DOHH2 (cell line): ENCODE results near the gene CNOT4.
"Not testable (repeated sequence)": the region's sequence is repeated elsewhere in the genome, so short reads cannot be mapped to it uniquely, and the experiment has no call there.

Experiments used
- H3F3A ChIP-seq: fragments of 200-600 bp; sonication (generic), shearing (Covaris generic); 2 replicates; pipeline ENCODE4 v1.6.0; 2016; ENCODE audit warnings: antibody characterized with exemption, mild to moderate bottlenecking; ENCODE audit not compliant: control insufficient read depth, insufficient read depth
- H3K27ac ChIP-seq: fragments of 200-600 bp; sonication (generic); 2 replicates; pipeline ENCODE4 v1.5.1; 2014; ENCODE audit warnings: low read depth, mild to moderate bottlenecking, low read length, moderate library complexity
- H3K27me3 ChIP-seq: fragments of 200-600 bp; sonication (generic); 2 replicates; pipeline ENCODE4 v1.6.1; 2014; ENCODE audit warnings: mild to moderate bottlenecking, low read length, mixed read lengths; ENCODE audit not compliant: control insufficient read depth
- H3K36me3 ChIP-seq: fragments of 200-600 bp; sonication (generic); 2 replicates; pipeline ENCODE4 v1.6.1; 2014; ENCODE audit warnings: mild to moderate bottlenecking, low read length, moderate library complexity, mixed read lengths; ENCODE audit not compliant: control insufficient read depth
- H3K4me1 ChIP-seq: fragments of 200-600 bp; sonication (generic); 2 replicates; pipeline ENCODE4 v1.6.1; 2014; ENCODE audit warnings: mild to moderate bottlenecking, low read length, mixed read lengths; ENCODE audit not compliant: control insufficient read depth
- H3K4me2 ChIP-seq: fragments of 200-600 bp; sonication (generic); 2 replicates; pipeline ENCODE4 v1.6.0; 2014; ENCODE audit warnings: mild to moderate bottlenecking, low read length, moderate library complexity
- H3K4me3 ChIP-seq: fragments of 200-600 bp; sonication (generic); 2 replicates; pipeline ENCODE4 v1.5.1; 2014; ENCODE audit warnings: mild to moderate bottlenecking, low read length, mixed read lengths
- H3K79me2 ChIP-seq: fragments of 200-600 bp; sonication (generic); 2 replicates; pipeline ENCODE4 v1.6.1; 2014; ENCODE audit warnings: mild to moderate bottlenecking, low read length, mixed read lengths; ENCODE audit not compliant: control insufficient read depth
- H3K9me2 ChIP-seq: fragments of 200-600 bp; sonication (generic); replicated peaks from 2 replicates; pipeline ENCODE4 v1.6.1; 2014; ENCODE audit warnings: mild to moderate bottlenecking, low read length, mixed read lengths; ENCODE audit not compliant: control insufficient read depth
- H3K9me3 ChIP-seq: fragments of 200-600 bp; sonication (generic); 2 replicates; pipeline ENCODE4 v1.6.1; 2014; ENCODE audit warnings: antibody characterized with exemption, low read length, mixed read lengths; ENCODE audit not compliant: control insufficient read depth, insufficient read depth
- H4K20me1 ChIP-seq: fragments of 200-600 bp; sonication (generic); 2 replicates; pipeline ENCODE4 v1.6.0; 2014; ENCODE audit warnings: low read depth, mild to moderate bottlenecking, antibody characterized with exemption, low read length, moderate library complexity; ENCODE audit not compliant: control insufficient read depth, insufficient read depth
- CTCF ChIP-seq: fragments of 200-600 bp; sonication (generic); IDR thresholded peaks from one replicate; pipeline ENCODE4 v1.5.1; 2014; ENCODE audit warnings: antibody characterized with exemption, mild to moderate bottlenecking, low read depth, low read length; ENCODE audit not compliant: poor library complexity, severe bottlenecking
- EZH2phosphoT487 ChIP-seq: fragments of 200-600 bp; sonication (generic); IDR thresholded peaks from 2 replicates; pipeline ENCODE4 v1.6.1; 2017; ENCODE audit warnings: borderline replicate concordance, mild to moderate bottlenecking, antibody characterized with exemption, low read length, moderate library complexity, mixed read lengths

CNOT4 gene

GRCh38 chr7:135326636-135327280 is 183.1 kb downstream of the CNOT4 start:
- Histone ChIP-seq H3K9me2 (no peaks in the 10 kb centered on the region), H4K20me1 (no peaks in the 10 kb centered on the region), H3K27ac (no peak overlapping the region), H3K9me3 (peaks cover 11% of the 10 kb centered on the region), H3K79me2 (no peaks in the 10 kb centered on the region), H3K4me2 (no peak overlapping the region), H3K4me1 (no peaks in the 10 kb centered on the region), H3K36me3 (no peaks in the 10 kb centered on the region), H3K27me3 (no peaks in the 10 kb centered on the region), H3F3A (no peaks in the 10 kb centered on the region), H3K4me3 (no peak overlapping the region)
- TF ChIP-seq CTCF (no peak), EZH2phosphoT487 (no peak)

- Histone ChIP-seq H3K27me3 (no peaks in the 10 kb centered on the region; the same call in 1 of the 2 replicates), H4K20me1 (no peaks in the 10 kb centered on the region), H3K27ac (no peak overlapping the region), H3K79me2 (no peaks in the 10 kb centered on the region), H3K36me3 (no peaks in the 10 kb centered on the region), H3K4me1 (no peaks in the 10 kb centered on the region), H3K4me2 (no peak overlapping the region), H3K9me2 (no peaks in the 10 kb centered on the region), H3K9me3 (peaks cover 11% of the 10 kb centered on the region), H3F3A (no peaks in the 10 kb centered on the region), H3K4me3 (no peak overlapping the region)
- no peak for TF ChIP-seq EZH2phosphoT487
- no peak for TF ChIP-seq CTCF
Observed at GRCh38 chr7:135322571-135323340, 187.1 kb downstream of the CNOT4 start.

GRCh38 chr7:135321556-135321955 is 188.3 kb downstream of the CNOT4 start:
- no peaks in the 10 kb centered on the region; the same call in 1 of the 2 replicates for H3K27me3 ChIP-seq
- H3K4me3 ChIP-seq: no peak overlapping the region
- no peak for TF ChIP-seq CTCF
- TF ChIP-seq EZH2phosphoT487: no peak
- no peaks in the 10 kb centered on the region for H3K36me3 ChIP-seq
- H4K20me1 ChIP-seq: no peaks in the 10 kb centered on the region
- H3K4me2 ChIP-seq: no peak overlapping the region
- no peaks in the 10 kb centered on the region for H3F3A ChIP-seq
- H3K9me3 ChIP-seq: peaks cover 11% of the 10 kb centered on the region
- no peaks in the 10 kb centered on the region for H3K79me2 ChIP-seq
- no peaks in the 10 kb centered on the region for H3K4me1 ChIP-seq
- no peaks in the 10 kb centered on the region for H3K9me2 ChIP-seq
- no peak overlapping the region for H3K27ac ChIP-seq

GRCh38 chr7:135320953-135321352 is 188.9 kb downstream of the CNOT4 start:
- H4K20me1 ChIP-seq, H3K27ac ChIP-seq, H3K27me3 ChIP-seq, H3K4me2 ChIP-seq, H3K4me3 ChIP-seq, H3K9me2 ChIP-seq, H3K4me1 ChIP-seq, H3K36me3 ChIP-seq, H3K79me2 ChIP-seq, H3F3A ChIP-seq: not testable (repeated sequence)
- H3K9me3 ChIP-seq: peaks cover 11% of the 10 kb centered on the region
